Epithelial cell of alveolus of lung (primary cell): ENCODE results near the gene TMEM140. TPM values are rescaled to one million over a fixed set of nuclear protein-coding genes. Genes with fewer than 3 reads are reported as not detected.

ENCODE experiments used
- total RNA-seq: library from RNA; depleted of rRNA; stranded (reverse); fragments of >200 nt; gene quantifications from 2 replicates; pipeline ENCODE4 v1.2.1, GENCODE V29; 2015

TMEM140 gene
- total RNA-seq, result 0.64 and 2.3 TPM in 2 replicates

GRCh38 chr7:135147899-135148721 is at the start of gene TMEM140:
TMEM140 (plus strand) TSS chr7:135148072; CDS start chr7:135164442, 16,370 bp downstream.

GRCh38 chr7:135170274-135170997 is 22.6 kb downstream of the TMEM140 start, which contains the start of gene CYREN:
CYREN (minus strand) TSS chr7:135170707; CDS start chr7:135168922, 1,785 bp downstream.

GRCh38 chr7:135211179-135211945 is 63.5 kb downstream of the TMEM140 start, which contains the start of gene WDR91:
WDR91 (minus strand) TSS chr7:135211526; CDS start chr7:135211502, 24 bp downstream.

Other genes starting within 250 kb of the TMEM140 start
- gene AGBL3, start 161.6 kb upstream of the TMEM140 start, total RNA-seq, result 0.52 and 0.64 TPM in 2 replicates
- gene CYREN, start 22.6 kb downstream of the TMEM140 start, total RNA-seq, result 34.0 and 56.7 TPM in 2 replicates
- gene WDR91, start 63.5 kb downstream of the TMEM140 start, total RNA-seq, result 6.7 and 25.2 TPM in 2 replicates
- gene STRA8, start 85.8 kb downstream of the TMEM140 start, total RNA-seq, result not detected in 2 replicates